ENCODE results near the gene UBE3A.
"Not testable (repeated sequence)": the region's sequence is repeated elsewhere in the genome, so short reads cannot be mapped to it uniquely, and the experiment has no call there.

Gene UBE3A

DNA sequence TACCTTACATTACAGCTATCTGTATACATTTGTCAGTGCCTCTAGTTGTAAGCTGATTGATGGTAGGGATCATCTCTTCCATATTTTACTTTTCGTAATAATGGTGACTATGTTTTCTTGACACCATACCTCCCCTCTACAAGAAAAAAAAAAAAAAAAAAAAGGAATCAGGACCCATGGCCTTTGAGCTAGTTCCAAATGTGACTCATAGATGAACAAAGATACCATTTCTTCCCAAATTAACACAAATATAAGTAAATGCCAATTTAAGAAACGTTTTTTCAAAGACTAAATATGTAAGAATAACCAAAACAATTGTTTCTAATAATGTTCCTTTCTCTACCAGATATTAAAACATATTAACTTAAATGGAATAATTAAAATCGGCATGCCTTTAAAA, 23.1 kb downstream of the UBE3A start:
- TF ChIP-seq, protein P1, sequence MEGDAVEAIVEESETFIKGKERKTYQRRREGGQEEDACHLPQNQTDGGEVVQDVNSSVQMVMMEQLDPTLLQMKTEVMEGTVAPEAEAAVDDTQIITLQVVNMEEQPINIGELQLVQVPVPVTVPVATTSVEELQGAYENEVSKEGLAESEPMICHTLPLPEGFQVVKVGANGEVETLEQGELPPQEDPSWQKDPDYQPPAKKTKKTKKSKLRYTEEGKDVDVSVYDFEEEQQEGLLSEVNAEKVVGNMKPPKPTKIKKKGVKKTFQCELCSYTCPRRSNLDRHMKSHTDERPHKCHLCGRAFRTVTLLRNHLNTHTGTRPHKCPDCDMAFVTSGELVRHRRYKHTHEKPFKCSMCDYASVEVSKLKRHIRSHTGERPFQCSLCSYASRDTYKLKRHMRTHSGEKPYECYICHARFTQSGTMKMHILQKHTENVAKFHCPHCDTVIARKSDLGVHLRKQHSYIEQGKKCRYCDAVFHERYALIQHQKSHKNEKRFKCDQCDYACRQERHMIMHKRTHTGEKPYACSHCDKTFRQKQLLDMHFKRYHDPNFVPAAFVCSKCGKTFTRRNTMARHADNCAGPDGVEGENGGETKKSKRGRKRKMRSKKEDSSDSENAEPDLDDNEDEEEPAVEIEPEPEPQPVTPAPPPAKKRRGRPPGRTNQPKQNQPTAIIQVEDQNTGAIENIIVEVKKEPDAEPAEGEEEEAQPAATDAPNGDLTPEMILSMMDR (IDR thresholded peaks at IDR 0.05; ENCODE audit: low read depth, low read length) = no peak
- H3K4me3 ChIP-seq (ENCODE audit: low read depth, low read length) = no peak overlapping the region

DNA sequence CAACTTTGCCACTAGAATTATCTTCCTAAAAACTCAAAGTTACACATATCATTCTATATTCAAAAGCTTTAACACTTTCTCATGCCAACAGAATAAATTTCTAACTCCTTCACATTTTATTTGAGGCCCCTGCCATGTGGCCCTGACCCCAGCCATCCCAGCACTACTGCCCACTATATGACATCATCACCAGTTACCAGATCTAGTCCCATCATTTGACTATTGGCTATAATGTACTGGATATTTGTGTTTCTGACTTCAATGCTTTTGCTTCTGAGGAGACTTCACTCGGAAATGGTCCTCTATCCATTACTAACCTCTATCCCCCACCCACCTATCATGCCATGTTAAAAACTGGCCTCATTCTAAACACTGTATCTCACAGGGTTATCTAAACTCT, 23.6 kb downstream of the UBE3A start:
- TF ChIP-seq, protein P1 (IDR thresholded peaks at IDR 0.05; ENCODE audit: low read depth, low read length) = no peak
- H3K4me3 ChIP-seq (ENCODE audit: low read depth, low read length) = no peak overlapping the region

DNA sequence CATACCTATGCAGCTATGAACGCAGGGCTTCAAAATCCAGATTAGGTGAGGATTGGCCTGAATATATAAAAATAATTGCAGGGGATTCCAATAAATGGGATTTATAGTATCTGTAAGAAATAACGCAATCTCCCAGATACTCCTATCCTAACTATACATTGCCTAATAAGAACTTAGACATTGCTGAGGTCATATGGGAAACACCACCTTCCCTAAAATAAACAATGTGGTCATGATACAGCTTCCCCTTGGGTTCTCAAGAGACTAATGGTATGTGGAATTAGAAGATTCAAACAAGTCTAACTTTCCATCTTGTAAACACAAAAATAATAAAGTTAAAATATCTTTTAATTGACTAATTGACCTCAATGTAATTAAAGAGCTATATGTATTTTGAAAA, 28.2 kb downstream of the UBE3A start:
- no peak overlapping the region for H3K4me3 ChIP-seq (ENCODE audit: low read depth, low read length)
- TF ChIP-seq, protein P1 (IDR thresholded peaks at IDR 0.05; ENCODE audit: low read depth, low read length) = no peak

DNA sequence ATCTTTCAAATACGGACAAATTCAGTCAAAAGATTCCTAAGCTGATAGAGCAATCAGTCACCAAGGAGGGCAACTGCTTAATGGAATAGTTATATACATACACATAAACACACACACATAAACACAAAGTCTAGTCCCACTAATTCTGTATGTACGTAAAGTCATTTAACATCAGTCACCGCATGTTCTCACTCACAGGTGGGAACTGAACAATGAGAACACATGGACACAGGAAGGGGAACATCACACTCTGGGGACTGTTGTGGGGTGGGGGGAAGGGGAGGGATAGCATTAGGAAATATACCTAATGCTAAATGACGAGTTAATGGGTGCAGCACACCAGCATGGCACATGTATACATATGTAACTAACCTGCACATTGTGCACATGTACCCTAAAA, 29.1 kb downstream of the UBE3A start:
- not testable (repeated sequence) for H3K4me3 ChIP-seq (ENCODE audit: low read depth, low read length)

DNA sequence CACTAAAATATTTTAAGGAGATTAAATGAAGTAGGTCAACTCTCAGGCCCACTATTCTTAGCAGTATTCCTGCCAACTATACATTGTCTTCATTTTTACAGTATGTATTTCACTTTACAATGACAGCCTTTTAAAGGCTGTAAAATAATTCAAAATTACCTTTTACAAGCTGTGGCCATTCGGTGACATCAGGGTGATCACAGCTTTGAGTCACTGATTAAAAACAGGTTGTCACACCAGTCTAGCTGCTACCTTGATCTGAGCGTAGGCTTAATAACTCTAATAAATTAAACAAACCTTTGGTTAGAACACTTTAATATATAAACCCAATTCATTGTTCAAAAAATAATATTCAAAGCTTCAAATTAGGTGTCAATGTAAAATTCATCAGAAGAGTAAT, 29.9 kb downstream of the UBE3A start:
- no peak overlapping the region for H3K4me3 ChIP-seq (ENCODE audit: low read depth, low read length)
- TF ChIP-seq, protein P1 (IDR thresholded peaks at IDR 0.05; ENCODE audit: low read depth, low read length) = no peak

DNA sequence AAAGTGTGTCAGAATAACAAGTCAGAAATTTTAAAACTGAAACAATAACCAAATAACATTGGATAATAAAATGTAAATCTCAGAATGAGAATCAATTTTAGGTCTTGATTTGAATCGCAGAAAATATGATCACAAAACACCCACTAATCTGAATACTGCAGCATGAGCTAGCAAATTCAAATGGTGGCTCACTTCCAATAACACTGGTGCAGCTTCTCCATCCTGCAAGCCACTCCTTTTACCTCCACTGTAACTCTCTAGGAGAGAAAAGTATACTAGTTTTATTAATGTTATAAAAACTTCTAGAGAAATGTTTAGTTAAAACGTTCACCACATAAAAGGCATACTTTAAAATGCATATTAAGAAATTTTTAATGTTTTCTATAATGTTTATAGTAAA, 30.4 kb downstream of the UBE3A start:
- H3K4me3 ChIP-seq (ENCODE audit: low read depth, low read length) = no peak overlapping the region
- TF ChIP-seq, protein P1 (IDR thresholded peaks at IDR 0.05; ENCODE audit: low read depth, low read length) = no peak

DNA sequence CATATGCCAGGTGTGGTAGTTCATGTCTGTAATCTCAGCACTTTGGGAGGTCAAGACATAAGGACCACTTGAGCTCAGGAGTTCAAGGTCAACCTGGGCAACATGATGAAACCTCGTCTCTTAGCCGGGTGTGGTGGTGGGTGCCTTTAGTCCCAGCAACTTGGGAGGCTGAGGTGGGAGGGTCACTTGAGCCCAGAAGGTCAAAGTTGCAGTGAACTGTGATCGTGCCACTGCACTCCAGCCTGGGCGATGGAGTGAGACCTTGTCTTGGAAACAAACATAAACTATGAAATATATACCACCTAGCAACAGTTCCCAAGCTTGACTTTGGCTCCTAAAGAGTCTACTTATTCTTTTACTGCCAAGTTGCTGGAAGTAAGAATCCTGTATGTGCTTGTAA, 30.9 kb downstream of the UBE3A start:
- TF ChIP-seq, protein P1 (IDR thresholded peaks at IDR 0.05; ENCODE audit: low read depth, low read length) = no peak
- no peak overlapping the region for H3K4me3 ChIP-seq (ENCODE audit: low read depth, low read length)

DNA sequence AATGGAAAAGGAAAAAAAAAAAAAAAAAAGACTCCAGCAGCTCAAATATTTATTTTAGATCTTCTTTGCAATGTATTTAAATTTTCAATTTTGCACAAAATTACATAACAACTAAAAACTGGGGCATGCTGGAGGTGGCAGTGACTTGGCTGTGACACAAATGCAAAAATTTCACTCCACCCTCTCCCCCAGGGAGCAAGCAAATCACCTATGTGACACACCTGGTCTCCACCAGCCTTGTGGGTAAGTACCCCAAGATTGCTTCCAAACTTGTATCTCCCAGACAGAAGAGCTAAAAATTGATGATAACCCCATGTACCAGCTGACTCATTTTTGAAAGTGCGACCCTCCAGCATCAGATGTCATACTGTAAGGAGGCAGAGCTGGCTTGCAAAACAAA, 32.0 kb downstream of the UBE3A start:
- TF ChIP-seq, protein P1 (IDR thresholded peaks at IDR 0.05; ENCODE audit: low read depth, low read length) = no peak
- no peak overlapping the region for H3K4me3 ChIP-seq (ENCODE audit: low read depth, low read length)

Data from WI38 (cell line).